SK-N-SH treated with all-trans-retinoic acid at 6 μM for 48 hours (cell line): ENCODE measurements around the gene ZC3H14.

Source experiments
- BACH2 ChIP-seq: fragments of 250-450 bp; sonication (Bioruptor Pico); IDR thresholded peaks from 2 replicates; pipeline ENCODE4 v1.9.0; 2021; ENCODE audit warnings: mild to moderate bottlenecking, borderline replicate concordance
- CREB5 ChIP-seq: fragments of 250-450 bp; sonication (Bioruptor Pico); IDR thresholded peaks from 2 replicates; pipeline ENCODE4 v1.5.1; 2020; ENCODE audit warnings: low read depth, mild to moderate bottlenecking, moderate library complexity
- GLIS3 ChIP-seq: fragments of 250-450 bp; sonication (Bioruptor Pico); IDR thresholded peaks from 2 replicates; pipeline ENCODE4 v1.5.0; 2020; ENCODE audit warnings: mild to moderate bottlenecking, moderate library complexity
- OSR1 ChIP-seq: fragments of 250-450 bp; sonication (Bioruptor Pico); IDR thresholded peaks from 2 replicates; pipeline ENCODE4 v1.8.0; 2022; ENCODE audit warnings: moderate library complexity, mild to moderate bottlenecking, inconsistent platforms
- PATZ1 ChIP-seq: fragments of 250-450 bp; sonication (Bioruptor Pico); IDR thresholded peaks from 2 replicates; pipeline ENCODE4 v1.8.0; 2020; ENCODE audit warnings: mild to moderate bottlenecking, moderate library complexity, borderline replicate concordance
- PPARA ChIP-seq: fragments of 250-450 bp; sonication (Bioruptor Pico); IDR thresholded peaks from 2 replicates; pipeline ENCODE4 v1.5.0; 2020; ENCODE audit warnings: mild to moderate bottlenecking, borderline replicate concordance
- ZNF70 ChIP-seq: fragments of 450-650 bp; formaldehyde crosslinking; IDR thresholded peaks from 2 replicates; pipeline ENCODE4 v1.5.0; 2020; ENCODE audit warnings: mild to moderate bottlenecking, moderate library complexity
- ZNF8 ChIP-seq: fragments of 450-650 bp; formaldehyde crosslinking; IDR thresholded peaks from 2 replicates; pipeline ENCODE4 v1.5.0; 2020; ENCODE audit warnings: mild to moderate bottlenecking, moderate library complexity

- no peak for TF ChIP-seq OSR1 (CRISPR knock-in tag)
- no peak for TF ChIP-seq ZNF8
- TF ChIP-seq ZNF70 (CRISPR knock-in tag): no peak
- no peak for TF ChIP-seq GLIS3 (CRISPR knock-in tag)
- TF ChIP-seq PPARA (CRISPR knock-in tag): no peak
- no peak for TF ChIP-seq CREB5
- no peak for TF ChIP-seq PATZ1 (CRISPR knock-in tag)
- TF ChIP-seq BACH2: no peak
These were observed 41.4 kb downstream of the ZC3H14 start for GRCh38 chr14:88604212-88604611.
